RWPE2 (cell line): ENCODE measurements around the gene COL12A1.

Experiments
- ATAC-seq: fragments of 200-7000 bp; cut with Tn5 transposase; 3 replicates; pipeline ENCODE4 v1.9.1; 2021; ENCODE audit warnings: low read depth
- DNase-seq: peaks from one replicate; pipeline ENCODE4 v3.0.0-alpha.2; 2020; ENCODE audit warnings: low spot score
- H3K27ac ChIP-seq: fragments of 450-650 bp; 2 replicates; pipeline ENCODE4 v1.5.1; 2017; ENCODE audit warnings: mild to moderate bottlenecking; ENCODE audit not compliant: poor library complexity, severe bottlenecking
- H3K27me3 ChIP-seq: fragments of 250-450 bp; sonication (Bioruptor Pico); 2 replicates; pipeline ENCODE4 v1.5.1; 2021; ENCODE audit warnings: mild to moderate bottlenecking, moderate library complexity; ENCODE audit not compliant: insufficient read depth, poor library complexity, severe bottlenecking
- H3K36me3 ChIP-seq: fragments of 250-450 bp; sonication (Bioruptor Pico); 2 replicates; pipeline ENCODE4 v1.5.1; 2020; ENCODE audit warnings: low read depth, mild to moderate bottlenecking, moderate library complexity
- H3K4me1 ChIP-seq: fragments of 250-450 bp; sonication (Bioruptor Pico); 2 replicates; pipeline ENCODE4 v1.5.1; 2021; ENCODE audit warnings: mild to moderate bottlenecking, moderate library complexity; ENCODE audit not compliant: insufficient read depth, poor library complexity, severe bottlenecking
- H3K4me3 ChIP-seq: fragments of 250-450 bp; sonication (Bioruptor Pico); 2 replicates; pipeline ENCODE4 v1.5.1; 2021; ENCODE audit warnings: mild to moderate bottlenecking, moderate library complexity; ENCODE audit not compliant: severe bottlenecking
- H3K9me3 ChIP-seq: fragments of 250-450 bp; sonication (Bioruptor Pico); 2 replicates; pipeline ENCODE4 v1.5.1; 2021; ENCODE audit warnings: mild to moderate bottlenecking, moderate library complexity; ENCODE audit not compliant: severe bottlenecking
- TF ChIP-seq, protein P1 (sequence below): fragments of 450-650 bp; IDR thresholded peaks from one replicate; pipeline ENCODE4 v1.5.1; 2017; ENCODE audit warnings: mild to moderate bottlenecking, moderate library complexity; ENCODE audit not compliant: poor library complexity, severe bottlenecking

The COL12A1 gene

GRCh38 chr6:75124085-75124484 lies 81.8 kb downstream of the COL12A1 start:
- TF ChIP-seq, protein P1, sequence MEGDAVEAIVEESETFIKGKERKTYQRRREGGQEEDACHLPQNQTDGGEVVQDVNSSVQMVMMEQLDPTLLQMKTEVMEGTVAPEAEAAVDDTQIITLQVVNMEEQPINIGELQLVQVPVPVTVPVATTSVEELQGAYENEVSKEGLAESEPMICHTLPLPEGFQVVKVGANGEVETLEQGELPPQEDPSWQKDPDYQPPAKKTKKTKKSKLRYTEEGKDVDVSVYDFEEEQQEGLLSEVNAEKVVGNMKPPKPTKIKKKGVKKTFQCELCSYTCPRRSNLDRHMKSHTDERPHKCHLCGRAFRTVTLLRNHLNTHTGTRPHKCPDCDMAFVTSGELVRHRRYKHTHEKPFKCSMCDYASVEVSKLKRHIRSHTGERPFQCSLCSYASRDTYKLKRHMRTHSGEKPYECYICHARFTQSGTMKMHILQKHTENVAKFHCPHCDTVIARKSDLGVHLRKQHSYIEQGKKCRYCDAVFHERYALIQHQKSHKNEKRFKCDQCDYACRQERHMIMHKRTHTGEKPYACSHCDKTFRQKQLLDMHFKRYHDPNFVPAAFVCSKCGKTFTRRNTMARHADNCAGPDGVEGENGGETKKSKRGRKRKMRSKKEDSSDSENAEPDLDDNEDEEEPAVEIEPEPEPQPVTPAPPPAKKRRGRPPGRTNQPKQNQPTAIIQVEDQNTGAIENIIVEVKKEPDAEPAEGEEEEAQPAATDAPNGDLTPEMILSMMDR, result no peak
- no peaks in the 10 kb centered on the region for H3K4me1 ChIP-seq
- H3K4me3 ChIP-seq, result no peak overlapping the region
- H3K27me3 ChIP-seq, result no peaks in the 10 kb centered on the region
- DNase-seq, result no peak
- ATAC-seq, result no peak
- H3K9me3 ChIP-seq, result no peaks in the 10 kb centered on the region
- no peak overlapping the region for H3K27ac ChIP-seq
- H3K36me3 ChIP-seq, result peaks cover 80% of the 10 kb centered on the region

- H3K27ac ChIP-seq, result no peak overlapping the region
These were observed 86.8 kb downstream of the COL12A1 start for GRCh38 chr6:75118925-75119515.

DNA sequence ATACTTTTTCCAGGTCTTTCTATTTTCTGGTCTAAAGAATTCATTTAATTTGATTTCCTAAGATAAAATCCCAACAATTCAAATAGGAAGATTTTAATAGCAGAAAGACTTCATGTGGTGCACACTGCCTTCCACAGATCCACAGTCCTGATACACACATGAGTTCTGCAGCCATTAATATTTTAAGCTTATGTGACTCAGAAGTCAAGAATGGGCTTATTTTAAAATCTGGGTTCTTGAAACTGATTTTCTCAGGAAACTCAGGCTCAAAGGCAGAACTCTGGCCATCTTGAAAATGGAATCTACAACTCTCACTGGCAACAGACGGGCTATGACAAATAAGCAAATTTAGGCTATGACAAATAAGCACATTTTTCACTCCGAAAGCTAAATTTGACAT lies 88.2 kb downstream of the COL12A1 start:
- peaks cover 86% of the 10 kb centered on the region for H3K36me3 ChIP-seq
- TF ChIP-seq, protein P1, result no peak
- no peak for DNase-seq

More at GRCh38 chr6:75118925-75119515, 86.8 kb downstream of the COL12A1 start:
- no peaks in the 10 kb centered on the region for H3K9me3 ChIP-seq
- H3K36me3 ChIP-seq, result peaks cover 84% of the 10 kb centered on the region
- TF ChIP-seq, protein P1, result no peak
- DNase-seq, result no peak
- no peak for ATAC-seq
- no peaks in the 10 kb centered on the region for H3K27me3 ChIP-seq
- H3K4me1 ChIP-seq, result no peaks in the 10 kb centered on the region
- no peak overlapping the region for H3K4me3 ChIP-seq

GRCh38 chr6:75116946-75117345 lies 88.9 kb downstream of the COL12A1 start:
- no peak for DNase-seq
- no peaks in the 10 kb centered on the region for H3K4me1 ChIP-seq
- H3K27ac ChIP-seq, result no peak overlapping the region
- no peak overlapping the region for H3K4me3 ChIP-seq
- no peak for ATAC-seq
- H3K36me3 ChIP-seq, result peaks cover 88% of the 10 kb centered on the region
- TF ChIP-seq, protein P1, result no peak
- no peaks in the 10 kb centered on the region for H3K9me3 ChIP-seq
- H3K27me3 ChIP-seq, result no peaks in the 10 kb centered on the region

More for the DNA sequence above, 88.2 kb downstream of the COL12A1 start:
- no peaks in the 10 kb centered on the region for H3K4me1 ChIP-seq
- no peaks in the 10 kb centered on the region for H3K27me3 ChIP-seq
- H3K4me3 ChIP-seq, result no peak overlapping the region
- ATAC-seq, result no peak
- H3K27ac ChIP-seq, result no peak overlapping the region
- no peaks in the 10 kb centered on the region for H3K9me3 ChIP-seq

DNA sequence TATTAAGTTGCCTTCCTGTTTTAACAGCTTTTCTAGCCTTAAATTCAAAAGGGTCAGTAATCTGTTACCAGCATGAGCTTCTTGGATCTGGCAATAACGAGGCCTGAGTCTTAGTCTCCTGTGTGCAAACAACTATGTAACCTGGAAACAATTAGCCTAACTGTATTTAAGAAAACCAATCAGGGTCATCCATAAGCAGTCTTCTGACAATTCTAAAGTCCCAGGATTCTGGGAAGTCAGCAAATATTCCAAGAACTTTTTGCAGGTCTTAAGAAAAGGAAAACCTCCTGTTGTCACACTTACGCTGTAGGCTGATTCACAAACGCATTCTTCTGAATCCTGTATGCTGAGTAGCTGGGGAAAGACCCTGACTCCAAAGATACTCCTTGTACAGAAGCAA lies 90.4 kb downstream of the COL12A1 start:
- H3K4me3 ChIP-seq, result no peak overlapping the region
- no peak for ATAC-seq
- H3K36me3 ChIP-seq, result peaks cover 81% of the 10 kb centered on the region
- H3K27ac ChIP-seq, result no peak overlapping the region
- H3K4me1 ChIP-seq, result no peaks in the 10 kb centered on the region
- H3K27me3 ChIP-seq, result no peaks in the 10 kb centered on the region
- TF ChIP-seq, protein P1, result no peak
- no peaks in the 10 kb centered on the region for H3K9me3 ChIP-seq
- no peak for DNase-seq
